GM04503 (cell line): Measurements from ENCODE around the gene UBC.
"Not testable (repeated sequence)": the region's sequence is repeated elsewhere in the genome, so short reads cannot be mapped to it uniquely, and the experiment has no call there.

Experiments
- DNase-seq: peaks from one replicate; pipeline ENCODE4 v3.0.0-alpha.2; 2012; ENCODE audit warnings: low read depth

Gene UBC

DNA sequence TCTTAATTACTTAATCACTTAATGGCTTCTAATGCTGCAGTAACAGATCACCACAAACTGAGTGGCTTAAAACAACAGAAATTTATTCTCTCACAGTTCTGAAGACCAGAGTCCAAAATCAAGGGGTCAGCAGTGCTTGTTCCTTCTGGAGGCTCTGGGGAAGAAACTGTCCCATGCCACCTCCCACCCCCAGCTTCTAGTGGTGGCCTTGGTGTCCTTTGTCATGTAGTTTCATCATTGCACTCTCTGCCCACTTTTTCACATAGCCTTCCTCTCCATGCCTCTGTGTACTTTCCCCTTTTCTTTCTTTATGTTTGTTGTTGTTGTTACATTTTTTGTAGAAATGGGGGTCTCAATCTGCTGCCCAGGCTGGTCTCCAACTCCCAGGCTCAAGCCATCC, 16.1 kb upstream of the UBC start:
- DNase-seq, result no peak

DNA sequence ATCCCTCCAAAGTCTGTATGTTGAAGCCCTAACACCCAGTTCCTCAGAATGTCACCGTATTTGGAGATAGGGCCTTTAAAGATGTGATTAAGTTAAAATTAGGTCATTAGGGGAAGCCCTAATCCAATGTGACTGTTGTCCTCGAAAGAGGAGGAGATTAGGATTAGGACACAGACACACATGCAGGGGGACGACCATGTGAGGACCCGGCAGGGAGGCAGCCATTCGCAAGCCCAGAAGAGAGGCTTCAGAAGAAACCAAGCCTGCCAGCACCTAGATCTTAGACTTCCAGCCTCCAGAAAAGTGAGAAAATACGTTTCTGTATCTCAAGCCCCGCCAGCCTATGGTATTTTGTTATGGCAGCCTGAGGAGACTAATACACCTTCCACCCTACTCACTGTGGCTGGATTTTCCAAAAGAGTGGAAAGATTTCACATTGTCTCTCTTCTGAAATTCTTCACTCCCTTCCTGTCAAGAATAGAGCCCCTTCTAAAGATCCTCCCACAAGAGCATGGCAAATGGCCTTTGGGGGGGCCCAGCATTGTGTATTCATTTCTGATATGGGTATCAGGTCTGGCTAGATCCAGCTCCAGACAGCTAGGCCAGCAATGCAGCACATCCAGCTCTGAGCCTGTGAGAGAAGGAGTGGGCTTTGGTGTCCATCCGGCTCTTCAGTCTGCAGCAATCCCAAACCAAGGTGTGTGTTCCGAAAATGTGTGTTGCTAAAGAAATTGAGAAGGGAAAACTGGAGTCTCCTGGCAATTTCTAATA, 15.4 kb upstream of the UBC start:
- DNase-seq, result no peak

DNA sequence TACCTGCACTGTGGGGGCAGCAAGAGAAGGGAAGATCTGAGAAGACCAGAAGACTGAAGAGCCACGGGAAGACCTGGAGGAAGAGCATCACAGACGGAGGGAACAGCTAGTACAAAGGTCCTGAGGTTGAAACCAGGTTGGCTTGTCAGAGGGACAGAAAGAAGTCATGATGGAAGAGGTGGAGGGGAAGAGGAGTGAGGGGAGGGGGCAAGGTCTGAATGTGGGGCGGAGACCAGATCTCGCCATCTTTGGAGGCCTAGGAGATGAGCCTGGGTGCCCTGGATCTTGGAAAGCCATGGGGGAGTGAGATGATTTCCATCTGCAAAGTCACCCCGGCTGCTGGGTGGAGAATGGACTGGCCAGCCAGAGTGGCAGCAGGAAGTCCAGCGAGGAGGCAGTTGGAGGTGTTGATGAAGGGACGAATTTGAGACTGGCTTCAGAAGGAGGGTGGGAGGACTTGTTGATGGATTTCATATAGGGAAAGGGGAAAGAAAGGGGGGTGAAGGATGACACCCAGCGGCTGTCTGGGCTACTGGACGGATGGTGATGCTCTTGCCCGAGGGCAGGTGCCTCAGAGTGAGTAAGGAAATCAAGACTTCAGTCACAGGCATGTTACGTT, 14.6 kb upstream of the UBC start:
- no peak for DNase-seq

DNA sequence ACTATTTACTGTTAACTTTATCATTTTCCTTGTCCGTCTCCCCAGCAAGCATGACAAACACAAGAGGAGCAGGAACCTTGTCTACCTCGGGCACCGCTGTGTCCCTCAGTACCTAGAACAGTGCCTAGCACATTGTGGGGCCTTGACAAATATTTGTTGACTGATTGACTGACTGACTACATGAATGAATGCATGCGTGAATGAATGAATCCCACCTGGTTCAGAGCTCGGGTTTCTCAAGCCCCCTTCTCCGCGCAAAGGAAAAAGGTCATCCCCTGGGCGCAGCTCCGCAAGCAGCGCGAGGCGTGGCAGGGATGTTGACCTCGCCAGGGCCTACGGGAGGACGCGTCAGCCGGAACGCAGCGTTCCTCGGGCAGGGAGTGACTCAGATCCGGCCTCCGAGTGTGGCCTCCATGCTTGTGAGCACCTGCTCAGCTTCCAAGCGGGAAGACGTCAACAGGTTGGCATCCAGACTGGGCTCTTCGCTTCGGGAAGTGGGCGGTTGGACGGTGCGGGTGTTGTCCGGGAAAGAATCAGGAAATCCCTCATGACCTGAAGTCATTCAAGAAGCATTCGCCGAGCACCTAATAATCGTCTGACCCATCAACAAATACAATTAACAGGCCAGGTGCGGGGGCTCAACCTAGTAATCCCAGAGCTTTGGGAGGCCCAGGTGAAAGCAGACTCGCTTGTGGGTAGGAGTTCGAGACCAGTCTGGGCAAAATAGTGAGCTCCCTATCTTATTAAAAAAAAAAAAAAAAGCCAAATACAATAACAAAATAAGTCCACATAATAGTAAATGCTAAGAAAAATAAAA, 13.9 kb upstream of the UBC start:
- DNase-seq, result no peak

- peak; percentile 37 for DNase-seq
Observed at GRCh38 chr12:124927201-124928094, 13.0 kb upstream of the UBC start.

DNA sequence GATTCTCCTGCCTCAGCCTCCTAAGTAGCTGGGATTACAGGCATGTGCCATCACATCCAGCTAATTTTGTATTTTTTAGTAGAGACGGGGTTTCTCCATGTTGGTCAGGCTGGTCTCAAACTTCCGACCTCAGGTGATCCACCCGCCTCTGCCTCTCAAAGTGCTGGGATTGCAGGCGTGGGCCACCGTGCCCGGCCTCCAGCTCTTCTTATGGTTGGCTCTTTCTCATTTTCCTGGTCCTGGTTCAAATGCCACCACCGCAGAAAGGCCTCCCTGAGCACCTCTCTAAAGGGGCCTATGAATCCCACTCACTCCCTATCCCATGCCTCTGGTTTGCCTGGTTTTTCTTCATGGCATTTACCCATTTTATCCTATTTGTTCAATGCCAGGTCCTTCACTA, 11.3 kb upstream of the UBC start:
- not testable (repeated sequence) for DNase-seq

DNA sequence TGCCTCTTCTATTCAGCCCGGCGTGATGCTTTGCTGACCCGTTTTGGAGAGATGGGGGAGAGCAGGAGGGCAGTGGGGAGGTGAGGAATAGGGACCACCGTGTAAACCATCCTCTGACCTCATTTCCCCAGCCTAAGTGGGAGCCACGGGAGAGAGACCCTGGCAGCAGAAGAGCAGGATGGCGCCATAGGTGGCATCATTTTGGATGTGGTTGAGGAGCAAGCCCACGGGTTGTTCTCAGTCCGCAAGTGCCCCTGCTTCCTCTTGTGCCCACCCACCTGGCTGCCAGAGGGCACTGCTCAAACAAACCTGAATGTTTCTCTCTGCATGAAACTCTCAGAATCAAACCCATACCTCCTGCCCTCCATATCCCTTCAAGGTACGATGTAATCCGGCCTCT, 10.7 kb upstream of the UBC start:
- no peak for DNase-seq

DNA sequence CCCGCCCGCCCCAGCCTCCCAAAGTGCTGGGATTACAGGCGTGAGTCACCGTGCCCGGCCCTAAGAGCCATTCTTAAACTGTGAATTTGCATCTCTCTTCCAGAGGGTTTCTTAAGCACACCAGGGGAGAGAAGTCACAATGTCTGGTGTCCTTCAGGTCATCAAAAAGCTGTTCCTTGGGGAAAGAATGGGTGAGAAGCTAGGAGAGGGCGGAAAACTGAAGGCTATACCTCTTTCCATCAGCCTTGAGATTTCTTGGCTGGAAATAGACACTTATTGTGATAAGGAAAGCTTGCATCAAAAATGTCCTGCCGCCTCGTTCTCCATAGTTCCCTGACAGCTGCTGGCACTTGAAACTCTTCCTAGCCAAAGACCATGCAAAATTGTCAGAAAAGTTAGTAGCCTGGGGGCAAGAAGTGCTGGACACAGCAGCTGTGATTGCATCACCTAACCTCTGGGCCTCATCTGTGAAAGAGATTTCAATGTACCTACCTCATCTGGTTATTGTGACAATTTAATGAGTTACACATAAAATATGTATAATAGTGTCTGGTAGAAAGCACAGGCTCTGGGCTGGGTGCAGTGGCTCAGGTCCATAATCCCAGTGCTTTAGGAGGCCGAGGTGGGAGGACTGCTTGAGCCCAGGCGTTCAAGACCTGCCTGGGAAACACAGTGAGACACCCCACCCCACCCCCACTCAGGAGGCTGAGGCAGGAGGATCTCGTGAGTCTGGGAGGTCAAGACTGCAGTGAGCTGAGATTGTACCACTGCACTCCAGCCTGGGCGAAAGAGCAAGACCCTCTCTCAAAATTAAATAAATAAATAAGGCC, 9.7 kb upstream of the UBC start:
- peak; percentile 74 for DNase-seq

GRCh38 chr12:124921200-124922031, 7.0 kb upstream of the UBC start:
- DNase-seq, result no peak

DNA sequence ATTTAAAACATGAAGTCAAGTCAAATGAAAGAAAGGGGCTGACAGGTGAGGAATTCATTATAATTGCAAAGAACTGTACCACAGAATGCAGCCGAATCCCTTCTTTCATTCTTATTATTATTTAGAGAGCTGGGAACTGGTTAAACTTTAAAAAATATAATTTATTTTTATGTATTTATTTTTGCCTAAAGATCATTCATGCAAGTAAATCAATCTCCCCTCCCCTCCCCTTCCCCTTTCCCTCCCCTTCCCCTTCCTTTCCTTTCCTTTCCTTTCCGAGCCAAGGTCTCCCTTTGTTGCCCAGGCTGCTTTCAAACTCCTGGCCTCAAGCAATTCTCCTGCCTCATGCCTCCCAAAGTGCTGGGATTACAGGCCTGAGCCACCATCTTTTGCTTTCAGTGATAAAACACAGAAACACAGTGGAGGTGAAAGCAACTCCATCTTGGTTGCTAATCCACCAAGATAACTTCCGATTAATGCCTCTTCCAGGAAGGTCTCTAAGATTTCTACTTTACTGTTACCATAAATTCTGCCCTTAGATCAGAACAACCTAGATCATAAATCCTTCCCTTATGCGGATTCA, 6.0 kb upstream of the UBC start:
- DNase-seq, result no peak

DNA sequence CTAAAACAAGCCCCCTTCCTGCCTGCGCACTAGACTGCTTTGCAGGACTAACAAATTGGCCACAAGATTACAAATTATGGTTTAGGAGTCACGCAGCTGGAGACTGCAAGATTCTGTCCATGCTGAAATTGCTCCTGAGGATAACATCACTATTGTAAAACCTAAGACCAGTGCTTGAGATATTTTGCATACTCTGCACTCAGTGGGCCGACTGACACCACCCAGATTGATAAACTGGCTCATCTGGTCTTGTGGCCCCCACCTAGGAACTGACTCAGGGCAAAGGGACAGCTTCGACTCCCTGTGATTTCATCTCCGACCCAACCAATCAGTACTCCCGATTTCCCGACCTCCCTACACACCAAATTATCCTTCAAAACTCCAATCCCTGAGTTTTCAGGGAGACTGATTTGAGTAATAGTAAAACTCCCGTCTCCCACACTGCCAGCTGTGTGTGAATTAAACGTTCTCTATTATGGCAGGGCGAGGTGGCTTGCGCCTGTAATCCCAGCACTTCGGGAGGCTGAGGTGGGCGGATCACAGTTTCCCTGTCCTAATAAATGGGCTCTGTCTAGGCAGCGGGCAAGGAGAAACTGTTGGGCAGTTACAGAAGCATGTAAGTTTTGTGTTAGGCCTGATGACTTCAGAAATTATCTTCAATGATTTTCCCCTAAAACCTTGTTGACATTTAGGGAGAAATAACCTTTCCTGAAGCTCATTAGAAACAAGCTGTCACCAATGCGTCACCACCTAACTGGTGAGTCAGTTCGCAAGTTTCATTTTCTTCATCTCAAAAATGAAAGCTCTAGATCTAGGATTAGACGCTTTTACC, 5.3 kb upstream of the UBC start:
- no peak for DNase-seq

- DNase-seq, result not testable (repeated sequence)
Observed at GRCh38 chr12:124918622-124918988, 4.2 kb upstream of the UBC start.

DNA sequence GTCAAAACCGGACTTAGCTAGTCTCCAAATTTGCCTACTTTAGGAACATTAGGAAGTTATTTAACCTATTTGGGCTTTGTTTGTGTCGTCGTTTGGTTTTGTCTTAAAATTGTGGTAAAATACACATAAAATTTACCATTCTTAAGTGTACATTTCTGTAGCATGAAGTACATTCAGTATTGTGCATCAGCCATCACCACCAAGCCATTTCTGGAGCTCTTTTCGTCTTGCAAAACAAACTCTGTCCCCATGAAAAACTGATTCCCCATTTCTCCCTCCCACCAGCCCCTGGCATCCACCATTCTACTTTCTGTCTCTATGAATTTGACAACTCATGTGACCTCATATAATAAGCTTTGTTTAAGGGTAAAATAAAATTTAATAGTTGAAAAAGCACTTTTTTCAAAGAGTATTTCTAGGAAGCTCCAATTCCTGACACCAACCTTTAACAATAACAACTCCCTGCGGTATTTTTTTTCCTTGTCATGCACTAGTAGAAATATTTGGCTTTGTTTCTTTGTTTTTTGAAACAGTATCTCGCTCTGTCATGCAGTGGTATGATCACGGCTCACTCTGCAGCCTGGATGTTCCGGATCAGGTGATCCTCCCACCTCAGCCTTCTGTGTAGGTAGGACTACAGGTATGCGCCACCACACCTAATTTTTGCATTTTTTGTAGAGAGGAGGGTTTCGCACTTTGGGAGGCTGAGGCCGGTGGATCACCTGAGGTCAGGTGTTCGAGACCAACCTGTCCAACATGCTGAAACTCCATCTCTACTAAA, 3.6 kb upstream of the UBC start:
- DNase-seq, result no peak

DNA sequence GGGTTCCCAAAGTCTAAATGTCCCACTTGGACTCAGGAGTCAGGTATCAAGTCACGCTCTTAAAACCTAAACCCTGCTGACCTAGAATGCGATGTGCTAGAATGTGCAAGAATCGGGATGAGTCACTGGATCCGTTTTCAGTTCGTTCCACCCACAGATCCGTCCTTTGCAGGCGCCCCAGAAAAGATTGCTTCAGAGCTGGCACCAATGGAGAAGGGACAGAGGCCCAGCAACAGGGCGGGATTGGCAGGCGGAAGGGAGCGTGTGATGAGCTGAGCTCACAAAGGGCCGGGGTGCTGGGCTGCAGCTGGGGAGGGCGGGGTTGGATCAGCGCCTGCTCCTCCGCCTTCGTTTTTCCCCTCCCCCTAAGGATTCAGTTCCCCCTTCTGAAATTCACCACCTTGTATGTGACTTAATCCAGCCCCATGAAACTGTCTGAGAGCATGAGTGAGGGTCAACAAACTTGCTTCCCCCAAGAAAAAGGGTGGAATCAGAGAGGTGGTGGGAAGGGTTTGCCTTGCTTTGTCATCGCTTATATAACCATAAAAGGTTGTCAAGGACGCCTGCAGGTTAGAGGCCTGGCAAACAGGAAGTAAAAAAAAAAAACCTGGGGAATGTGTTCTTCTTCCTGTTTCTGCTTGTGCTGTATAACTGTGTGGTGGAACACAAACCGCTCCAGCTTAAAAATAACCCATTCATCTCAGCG, 2.8 kb upstream of the UBC start:
- DNase-seq, result peak; percentile 99

GRCh38 chr12:124916374-124917134, 2.1 kb upstream of the UBC start:
- DNase-seq, result peak; percentile 84
